Mammary epithelial cell (primary cell): ENCODE data around the gene PCSK6.

Experiments used
- CTCF ChIP-seq, 2 donors: IDR thresholded peaks in 1 of 2; conservative IDR thresholded peaks in 1 of 2; 2 replicates each; pipeline ENCODE4 v1.5.1; 2011 to 2012; ENCODE audit warnings: inconsistent platforms in 2 of 2, low read length in 2 of 2, mild to moderate bottlenecking in 2 of 2, control low read depth in 1 of 2, low read depth in 1 of 2; ENCODE audit not compliant: insufficient read depth in 1 of 2; ENCODE audit errors: extremely low read depth in 1 of 2
- EZH2 ChIP-seq: IDR thresholded peaks from 2 replicates; pipeline ENCODE4 v1.6.1; 2012; ENCODE audit warnings: low read length, inconsistent platforms, borderline replicate concordance

GRCh38 chr15:101326026-101326315 is 163.5 kb downstream of the PCSK6 start:
- TF ChIP-seq EZH2 (no peak), CTCF (conservative IDR thresholded peaks at IDR 0.05 in 1 of 2, IDR thresholded peaks at IDR 0.05 in 1 of 2; ENCODE audit: extremely low read depth in 1 of 2, insufficient read depth in 1 of 2, low read depth in 1 of 2, low read length in 2 of 2) (no peak)
